WERI-Rb-1 (cell line): ENCODE data around the gene POM121L12.

Experiments
- DNase-seq: peaks from one replicate; pipeline ENCODE4 v3.0.0-alpha.2; 2020
- H3K27ac ChIP-seq: fragments of 250-450 bp; sonication (Bioruptor Pico); 2 replicates; pipeline ENCODE4 v1.5.1; 2020; ENCODE audit warnings: mild to moderate bottlenecking, moderate library complexity
- H3K27me3 ChIP-seq: fragments of 250-450 bp; sonication (Bioruptor Pico); 2 replicates; pipeline ENCODE4 v1.5.1; 2021; ENCODE audit warnings: mild to moderate bottlenecking, low read depth, moderate library complexity; ENCODE audit not compliant: insufficient read depth, severe bottlenecking
- H3K36me3 ChIP-seq: fragments of 250-450 bp; sonication (Bioruptor Pico); 2 replicates; pipeline ENCODE4 v1.5.1; 2020; ENCODE audit warnings: mild to moderate bottlenecking, moderate library complexity
- H3K4me3 ChIP-seq: 2 replicates; pipeline ENCODE4 v1.5.1; 2011; ENCODE audit warnings: low read depth, mild to moderate bottlenecking, control low read depth, low read length
- H3K9me3 ChIP-seq: fragments of 250-450 bp; sonication (Bioruptor Pico); 2 replicates; pipeline ENCODE4 v1.5.1; 2021; ENCODE audit warnings: mild to moderate bottlenecking, moderate library complexity; ENCODE audit not compliant: severe bottlenecking
- TF ChIP-seq, protein P1 (sequence below): IDR thresholded peaks from 2 replicates; pipeline ENCODE4 v1.5.1; 2011; ENCODE audit warnings: low read depth, mild to moderate bottlenecking, control low read depth, inconsistent platforms, low read length

POM121L12 gene

DNA sequence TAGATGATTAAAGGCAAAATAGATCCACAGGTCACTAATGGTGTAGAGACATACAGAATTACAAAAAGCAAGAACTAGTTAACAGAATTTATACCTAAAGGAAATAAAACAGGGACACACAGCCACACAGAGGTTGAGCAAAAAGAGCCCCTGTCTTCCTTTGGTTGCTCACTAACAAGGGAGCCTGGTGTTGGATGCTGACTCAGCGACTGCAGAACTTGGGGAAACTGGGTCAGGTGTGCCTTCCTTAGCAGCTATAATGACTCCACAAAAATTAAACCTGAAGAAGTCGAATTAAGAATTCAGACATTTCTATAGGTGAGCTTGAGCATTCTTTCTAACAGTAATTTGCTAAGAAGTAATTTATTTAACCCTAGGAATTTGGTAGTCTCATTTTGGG lies 15.0 kb downstream of the POM121L12 start:
- no peak for DNase-seq
- TF ChIP-seq, protein P1, sequence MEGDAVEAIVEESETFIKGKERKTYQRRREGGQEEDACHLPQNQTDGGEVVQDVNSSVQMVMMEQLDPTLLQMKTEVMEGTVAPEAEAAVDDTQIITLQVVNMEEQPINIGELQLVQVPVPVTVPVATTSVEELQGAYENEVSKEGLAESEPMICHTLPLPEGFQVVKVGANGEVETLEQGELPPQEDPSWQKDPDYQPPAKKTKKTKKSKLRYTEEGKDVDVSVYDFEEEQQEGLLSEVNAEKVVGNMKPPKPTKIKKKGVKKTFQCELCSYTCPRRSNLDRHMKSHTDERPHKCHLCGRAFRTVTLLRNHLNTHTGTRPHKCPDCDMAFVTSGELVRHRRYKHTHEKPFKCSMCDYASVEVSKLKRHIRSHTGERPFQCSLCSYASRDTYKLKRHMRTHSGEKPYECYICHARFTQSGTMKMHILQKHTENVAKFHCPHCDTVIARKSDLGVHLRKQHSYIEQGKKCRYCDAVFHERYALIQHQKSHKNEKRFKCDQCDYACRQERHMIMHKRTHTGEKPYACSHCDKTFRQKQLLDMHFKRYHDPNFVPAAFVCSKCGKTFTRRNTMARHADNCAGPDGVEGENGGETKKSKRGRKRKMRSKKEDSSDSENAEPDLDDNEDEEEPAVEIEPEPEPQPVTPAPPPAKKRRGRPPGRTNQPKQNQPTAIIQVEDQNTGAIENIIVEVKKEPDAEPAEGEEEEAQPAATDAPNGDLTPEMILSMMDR: no peak
- H3K4me3 ChIP-seq: no peak overlapping the region
- no peaks in the 10 kb centered on the region for H3K9me3 ChIP-seq
- H3K36me3 ChIP-seq: no peaks in the 10 kb centered on the region
- H3K27me3 ChIP-seq: no peaks in the 10 kb centered on the region
- no peak overlapping the region for H3K27ac ChIP-seq

DNA sequence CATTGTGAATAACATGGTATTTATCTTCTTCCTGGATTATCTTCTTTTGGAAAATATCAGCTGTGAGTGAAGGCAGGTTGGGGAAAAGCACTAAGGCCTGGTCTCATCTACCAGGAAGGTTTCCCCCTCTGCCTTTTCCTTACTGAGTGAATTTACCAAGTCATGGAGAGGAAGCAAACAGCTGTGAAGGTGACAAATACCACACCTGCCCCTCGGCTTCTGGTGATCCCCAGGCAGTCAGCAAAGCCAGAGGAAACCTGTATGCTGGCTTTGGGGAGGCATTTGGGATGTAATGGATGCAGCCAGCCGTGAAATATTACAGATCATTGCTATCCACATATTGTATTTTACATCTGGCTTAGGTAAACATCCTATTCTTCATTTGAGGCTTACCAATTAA lies 24.2 kb downstream of the POM121L12 start:
- TF ChIP-seq, protein P1: no peak
- Histone ChIP-seq H3K9me3 (no peaks in the 10 kb centered on the region), H3K4me3 (no peak overlapping the region), H3K27ac (no peak overlapping the region), H3K36me3 (no peaks in the 10 kb centered on the region), H3K27me3 (no peaks in the 10 kb centered on the region)
- no peak for DNase-seq

DNA sequence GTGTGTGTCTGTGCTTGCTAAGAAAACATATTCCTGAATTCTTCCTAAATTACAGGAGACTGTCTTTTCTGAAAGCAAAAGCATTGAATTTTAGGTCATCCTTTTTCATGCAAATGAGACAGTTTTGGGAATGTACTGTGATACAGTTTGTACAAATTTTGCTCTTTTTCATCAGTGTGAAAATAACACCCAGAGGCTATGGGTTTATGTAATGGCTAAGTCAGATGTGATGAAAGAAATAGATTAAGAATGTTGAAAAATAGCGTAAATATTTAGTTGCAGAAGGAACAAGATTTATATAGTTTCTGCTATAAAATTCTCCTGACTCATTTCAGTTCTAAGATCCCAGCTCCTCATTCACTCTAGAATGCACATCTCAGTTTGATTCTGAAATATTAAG lies 24.6 kb downstream of the POM121L12 start:
- TF ChIP-seq, protein P1: no peak
- H3K4me3 ChIP-seq: no peak overlapping the region
- H3K36me3 ChIP-seq: no peaks in the 10 kb centered on the region
- no peaks in the 10 kb centered on the region for H3K27me3 ChIP-seq
- DNase-seq: no peak
- H3K27ac ChIP-seq: no peak overlapping the region
- H3K9me3 ChIP-seq: no peaks in the 10 kb centered on the region

DNA sequence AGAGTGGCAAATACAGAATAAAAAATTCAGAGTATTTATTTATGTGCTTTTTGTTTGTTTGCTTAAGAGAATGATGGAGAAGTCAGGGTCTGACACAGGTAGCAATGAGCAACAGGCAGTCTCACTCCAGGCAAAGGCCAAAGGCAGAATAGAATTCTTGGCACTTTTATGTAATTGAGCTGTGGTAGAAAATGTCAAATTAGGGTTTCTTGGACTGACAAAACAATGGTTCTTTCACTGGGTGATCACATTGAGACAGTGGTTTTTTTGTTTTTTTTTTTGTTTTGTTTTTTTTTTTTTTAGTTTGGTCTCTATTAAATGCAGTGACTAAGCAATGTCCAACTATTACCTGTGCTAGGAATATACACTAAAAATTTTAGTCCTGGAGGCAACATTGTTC lies 27.4 kb downstream of the POM121L12 start:
- TF ChIP-seq, protein P1: no peak
- no peak overlapping the region for H3K27ac ChIP-seq
- no peak overlapping the region for H3K4me3 ChIP-seq

DNA sequence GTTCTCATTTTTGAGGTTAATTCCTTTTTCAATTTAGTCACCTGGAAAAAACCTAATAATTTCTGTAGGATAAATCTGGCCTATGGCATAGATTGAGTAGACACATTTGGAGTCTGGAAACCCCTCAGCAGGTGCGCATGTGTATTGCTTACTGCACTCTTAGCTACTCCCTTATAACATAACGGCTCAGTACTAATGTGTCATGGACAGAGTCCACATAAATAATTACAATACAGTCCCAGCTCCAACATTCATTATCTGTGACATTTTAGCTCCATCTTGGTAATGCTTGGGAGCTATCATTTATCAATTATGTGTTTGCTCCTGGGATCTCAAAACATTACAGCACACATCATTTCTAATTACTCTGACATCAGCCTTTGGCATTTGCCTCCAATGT lies 33.2 kb downstream of the POM121L12 start:
- Histone ChIP-seq H3K27me3 (no peaks in the 10 kb centered on the region), H3K9me3 (no peaks in the 10 kb centered on the region), H3K4me3 (no peak overlapping the region), H3K27ac (no peak overlapping the region), H3K36me3 (no peaks in the 10 kb centered on the region)
- TF ChIP-seq, protein P1: no peak
- DNase-seq: no peak

More for the DNA sequence above, 27.4 kb downstream of the POM121L12 start:
- no peaks in the 10 kb centered on the region for H3K9me3 ChIP-seq
- no peaks in the 10 kb centered on the region for H3K27me3 ChIP-seq
- DNase-seq: no peak
- H3K36me3 ChIP-seq: no peaks in the 10 kb centered on the region

DNA sequence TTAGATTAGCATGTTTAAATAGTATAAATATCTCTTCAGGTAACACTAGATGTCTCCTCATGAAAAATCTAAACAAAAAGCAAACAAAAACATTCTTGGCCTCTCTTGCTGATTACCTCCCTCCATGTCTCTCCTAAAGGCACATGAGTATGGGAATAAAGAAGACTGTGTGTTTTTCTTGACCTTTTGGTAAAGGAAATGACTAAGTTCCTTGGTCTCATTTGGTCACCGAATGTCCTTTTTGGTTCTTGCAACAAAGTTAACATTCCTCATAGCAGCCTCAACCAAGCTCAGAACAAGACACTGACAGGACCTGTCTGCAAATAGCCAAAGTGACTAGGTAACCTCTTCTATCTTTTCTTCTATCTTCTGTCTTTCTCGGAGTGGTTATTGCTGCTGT lies 35.5 kb downstream of the POM121L12 start:
- H3K36me3 ChIP-seq: no peaks in the 10 kb centered on the region
- no peaks in the 10 kb centered on the region for H3K9me3 ChIP-seq
- TF ChIP-seq, protein P1: no peak
- no peak overlapping the region for H3K27ac ChIP-seq
- H3K4me3 ChIP-seq: no peak overlapping the region
- DNase-seq: no peak
- no peaks in the 10 kb centered on the region for H3K27me3 ChIP-seq
